ENCODE results near the gene STAT5B.

GRCh38 chr17:42301022-42301421, 24.8 kb upstream of the STAT5B start:
- TF ChIP-seq CEBPB (IDR thresholded peaks at IDR 0.05; ENCODE audit: borderline replicate concordance, low read depth, low read length) (no peak), NR0B2 (CRISPR knock-in tag; IDR thresholded peaks at IDR 0.05) (no peak), FOXJ3 (CRISPR knock-in tag; IDR thresholded peaks at IDR 0.05; ENCODE audit: borderline replicate concordance) (no peak), PRMT3 (CRISPR knock-in tag; IDR thresholded peaks at IDR 0.05; ENCODE audit: borderline replicate concordance, low read depth) (no peak), JUND (CRISPR knock-in tag; IDR thresholded peaks at IDR 0.05) (no peak), TBP (CRISPR knock-in tag; IDR thresholded peaks at IDR 0.05) (no peak), CTCF (CRISPR knock-in tag; IDR thresholded peaks at IDR 0.05) (no peak), TCF7 (IDR thresholded peaks at IDR 0.05; ENCODE audit: low read depth) (no peak), ZNF484 (CRISPR knock-in tag; IDR thresholded peaks at IDR 0.05; ENCODE audit: borderline replicate concordance, low read depth) (no peak), ZBTB14 (CRISPR knock-in tag; IDR thresholded peaks at IDR 0.05) (no peak)
